ENCODE measurements around the gene MIPEP.

MIPEP gene

DNA sequence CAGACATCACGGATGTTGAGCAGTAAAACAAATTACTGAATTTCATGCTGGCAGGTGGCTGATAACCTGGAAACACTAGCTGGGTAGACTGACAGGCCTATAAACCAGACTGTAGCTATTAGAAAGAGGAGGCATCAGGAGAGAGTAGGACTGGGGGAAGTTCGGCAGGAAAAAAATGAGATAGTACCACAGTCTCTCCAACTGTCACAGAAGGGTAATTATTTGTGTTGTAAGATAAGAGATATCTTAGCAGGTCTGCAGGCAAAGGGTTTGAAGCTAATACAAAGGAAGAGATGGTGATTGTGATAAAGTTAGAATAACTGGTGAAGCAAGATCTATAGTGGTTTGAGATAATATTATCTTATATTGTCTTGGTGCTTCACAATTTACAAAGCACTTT, 41.7 kb downstream of the MIPEP start:
- Mint-ChIP-seq H3K9me3 (no peaks in the 10 kb centered on the region), H3K36me3 (peaks cover 9% of the 10 kb centered on the region), H3K27ac (no peak overlapping the region), H3K27me3 (no peaks in the 10 kb centered on the region), H3K4me1 (peaks cover 10% of the 10 kb centered on the region), H3K4me3 (no peak overlapping the region)

DNA sequence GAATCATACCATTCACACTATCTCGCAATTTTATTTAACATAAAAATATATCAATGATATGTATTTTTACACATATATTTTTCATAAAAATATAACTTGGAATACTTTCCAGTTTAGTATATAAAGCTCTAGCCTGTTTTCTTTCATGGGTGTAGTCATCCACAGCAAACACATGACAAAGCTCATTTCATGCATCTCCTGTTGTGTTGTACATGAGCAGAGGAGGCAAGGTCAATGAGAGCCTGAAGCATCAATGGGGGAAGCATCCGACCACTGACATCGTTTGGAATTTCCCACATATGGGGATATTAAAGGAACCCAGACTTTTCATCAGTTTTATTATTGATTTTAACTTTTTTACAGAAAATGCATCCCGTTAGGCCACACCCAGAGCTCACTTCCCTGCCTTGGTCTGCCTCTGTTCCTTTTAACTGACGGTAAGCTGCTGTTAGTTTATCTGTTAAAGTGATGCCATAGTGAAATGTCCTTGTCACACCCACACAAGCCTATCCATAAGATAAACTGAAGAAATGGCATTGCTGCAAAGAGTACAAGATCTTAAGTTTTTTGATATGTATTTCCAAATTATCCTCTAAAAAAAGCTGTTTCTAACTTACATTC, 44.0 kb downstream of the MIPEP start:
- H3K4me1 Mint-ChIP-seq: peaks cover 10% of the 10 kb centered on the region
- no peak overlapping the region for H3K27ac Mint-ChIP-seq
- no peaks in the 10 kb centered on the region for H3K27me3 Mint-ChIP-seq
- H3K36me3 Mint-ChIP-seq: peaks cover 12% of the 10 kb centered on the region
- no peak overlapping the region for H3K4me3 Mint-ChIP-seq
- no peaks in the 10 kb centered on the region for H3K9me3 Mint-ChIP-seq

DNA sequence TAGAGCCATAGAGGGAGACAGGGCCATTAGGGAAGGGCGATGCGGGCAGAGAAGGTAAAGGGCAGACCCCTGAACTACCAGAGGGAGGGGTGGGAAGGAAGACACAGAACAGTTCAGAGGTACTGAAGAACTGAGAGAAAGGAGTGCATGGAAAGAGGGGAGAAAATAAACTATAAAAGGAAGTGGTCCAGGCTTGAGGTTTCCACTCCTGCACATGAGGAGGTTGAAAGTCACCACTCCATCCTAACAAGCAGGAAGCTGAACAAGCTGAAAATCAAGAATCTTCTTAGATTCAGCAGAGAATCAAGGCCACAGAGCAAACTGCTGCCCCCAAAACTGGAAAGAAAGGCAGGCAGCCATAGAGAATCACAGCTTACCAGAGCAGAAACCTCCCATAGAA, 45.1 kb downstream of the MIPEP start:
- Mint-ChIP-seq H3K27ac (no peak overlapping the region), H3K4me3 (no peak overlapping the region)

DNA sequence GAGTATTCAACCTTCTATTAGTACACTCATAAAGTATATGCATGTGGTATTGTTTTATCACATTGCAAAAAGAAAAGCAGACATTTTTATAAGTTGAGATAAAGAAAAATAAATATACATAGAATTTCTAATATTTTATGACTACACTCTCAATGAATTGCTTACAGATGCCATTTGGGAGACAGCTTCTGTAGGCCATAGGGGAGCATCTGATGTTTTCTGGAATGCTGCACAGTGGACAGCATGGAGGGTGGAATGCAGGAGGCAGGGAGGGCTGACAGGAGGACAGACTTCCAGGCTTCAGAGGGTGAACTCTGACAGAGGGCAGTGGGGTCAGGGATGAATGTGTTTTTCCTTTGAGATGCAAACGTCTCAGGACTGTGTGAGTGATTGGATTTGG, 45.8 kb downstream of the MIPEP start:
- no peak overlapping the region for H3K4me3 Mint-ChIP-seq
- peaks cover 16% of the 10 kb centered on the region for H3K36me3 Mint-ChIP-seq
- H3K9me3 Mint-ChIP-seq: no peaks in the 10 kb centered on the region
- no peaks in the 10 kb centered on the region for H3K27me3 Mint-ChIP-seq
- H3K4me1 Mint-ChIP-seq: peaks cover 10% of the 10 kb centered on the region
- H3K27ac Mint-ChIP-seq: no peak overlapping the region

More for the DNA sequence above, 45.1 kb downstream of the MIPEP start:
- Mint-ChIP-seq H3K27me3 (no peaks in the 10 kb centered on the region), H3K36me3 (peaks cover 17% of the 10 kb centered on the region), H3K4me1 (peaks cover 10% of the 10 kb centered on the region), H3K9me3 (no peaks in the 10 kb centered on the region)

DNA sequence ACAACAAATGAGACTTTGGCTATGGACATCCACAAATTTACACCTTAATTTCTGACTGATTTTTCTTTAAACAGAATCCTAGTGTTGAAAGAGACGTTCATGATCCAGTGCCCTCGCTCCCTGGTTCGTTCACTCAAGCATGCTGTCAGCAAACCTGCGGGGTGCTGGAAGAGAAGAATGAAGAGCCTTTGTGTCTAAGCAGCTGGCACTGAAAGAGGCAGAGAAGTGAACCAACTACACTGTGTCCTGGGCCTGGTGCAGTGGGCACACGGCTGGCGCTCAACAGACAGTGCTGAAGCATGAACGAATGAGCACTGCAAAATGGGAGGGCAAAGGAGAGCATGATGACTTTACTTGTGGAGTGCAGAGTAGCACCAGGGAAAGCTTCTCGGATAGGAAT, 46.8 kb downstream of the MIPEP start:
- no peak overlapping the region for H3K27ac Mint-ChIP-seq
- no peak overlapping the region for H3K4me3 Mint-ChIP-seq
- no peaks in the 10 kb centered on the region for H3K27me3 Mint-ChIP-seq
- peaks cover 10% of the 10 kb centered on the region for H3K4me1 Mint-ChIP-seq
- peaks cover 18% of the 10 kb centered on the region for H3K36me3 Mint-ChIP-seq
- H3K9me3 Mint-ChIP-seq: no peaks in the 10 kb centered on the region

DNA sequence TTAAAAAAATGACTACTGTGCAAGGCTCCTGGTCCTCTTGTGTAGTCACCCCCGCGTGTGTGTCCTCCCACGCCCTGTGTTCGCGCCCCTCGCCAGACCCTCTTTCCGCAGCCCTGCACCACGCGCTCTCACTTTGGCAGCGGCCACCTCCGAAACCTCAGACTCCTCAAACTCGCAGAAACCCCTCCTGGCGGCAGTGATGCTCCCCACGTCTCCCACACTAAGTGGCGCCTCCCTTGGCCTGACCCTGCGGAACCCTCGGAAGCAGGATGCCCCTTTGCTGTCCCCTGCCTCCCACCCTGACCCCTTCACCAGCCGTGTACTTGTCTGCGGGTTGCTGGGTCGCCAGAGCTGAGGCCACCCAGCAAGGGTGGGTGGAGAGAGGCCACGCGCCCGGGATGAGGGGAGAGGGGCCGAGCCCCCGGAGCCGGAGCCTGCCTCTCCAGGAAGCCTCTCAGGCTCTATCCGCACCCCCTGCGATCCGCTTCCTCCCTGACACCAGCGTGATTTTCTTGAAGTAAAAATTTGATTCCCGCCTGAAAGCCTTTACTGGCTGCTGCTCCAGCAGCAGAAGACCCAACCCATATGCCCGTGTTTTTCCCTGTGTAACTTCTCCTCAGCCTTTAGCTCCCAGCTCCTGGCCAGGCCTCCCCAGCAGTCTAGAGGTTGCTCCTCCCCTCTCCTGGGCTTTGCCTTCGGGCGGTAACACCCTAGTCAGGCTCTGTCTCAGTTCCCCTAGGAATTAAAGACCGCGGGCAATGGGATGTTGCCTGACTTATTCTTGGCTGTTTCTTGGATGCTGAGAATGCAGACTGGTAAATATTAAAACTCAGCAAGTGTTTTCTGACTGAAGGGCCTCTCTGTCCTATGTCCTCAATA, 55.2 kb downstream of the MIPEP start:
- no peaks in the 10 kb centered on the region for H3K4me1 Mint-ChIP-seq
- peaks cover 19% of the 10 kb centered on the region for H3K36me3 Mint-ChIP-seq
- H3K4me3 Mint-ChIP-seq: no peak overlapping the region
- no peaks in the 10 kb centered on the region for H3K9me3 Mint-ChIP-seq
- no peak overlapping the region for H3K27ac Mint-ChIP-seq
- no peaks in the 10 kb centered on the region for H3K27me3 Mint-ChIP-seq

DNA sequence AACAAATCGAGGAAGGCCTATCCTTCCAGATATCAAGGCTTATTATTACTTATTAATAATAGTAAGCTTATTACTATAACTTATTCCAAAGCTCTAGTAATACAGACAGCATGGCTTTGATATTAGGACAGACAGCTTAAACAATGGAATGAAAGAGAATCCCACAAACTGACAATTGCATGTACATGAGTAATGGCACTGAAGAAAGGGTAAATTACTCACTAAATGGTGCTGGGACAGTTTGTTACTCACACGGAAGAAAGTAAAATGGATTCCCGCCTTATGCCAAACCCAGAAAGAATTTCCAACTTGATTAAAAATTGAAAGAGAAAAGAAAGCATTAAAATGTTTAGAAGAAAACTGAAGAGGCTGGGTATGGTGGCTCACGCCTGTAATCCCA, 60.3 kb downstream of the MIPEP start:
- no peak overlapping the region for H3K4me3 Mint-ChIP-seq

DNA sequence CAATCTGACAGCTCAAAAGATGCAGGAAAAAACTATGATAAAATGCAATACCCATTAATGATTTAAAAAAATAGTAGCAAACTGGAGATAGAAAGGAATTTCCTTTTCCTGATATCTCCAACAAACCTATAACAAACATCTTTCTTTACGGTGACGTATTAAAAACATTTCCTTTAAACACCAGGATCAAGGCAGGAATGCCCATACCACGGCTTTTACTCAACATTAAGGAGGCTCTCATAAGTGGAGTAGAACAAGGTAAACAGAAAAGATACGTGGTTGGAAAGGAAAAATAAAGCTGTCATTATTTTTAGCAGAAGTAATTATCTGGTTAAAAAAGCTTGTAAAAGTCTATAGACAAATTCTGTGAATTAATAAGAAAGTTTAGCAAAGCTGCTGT, 61.1 kb downstream of the MIPEP start:
- Mint-ChIP-seq H3K4me1 (no peaks in the 10 kb centered on the region), H3K9me3 (no peaks in the 10 kb centered on the region), H3K4me3 (no peak overlapping the region), H3K36me3 (peaks cover 32% of the 10 kb centered on the region), H3K27me3 (no peaks in the 10 kb centered on the region), H3K27ac (no peak overlapping the region)

More for the DNA sequence above, 60.3 kb downstream of the MIPEP start:
- Mint-ChIP-seq H3K27ac (no peak overlapping the region), H3K36me3 (peaks cover 30% of the 10 kb centered on the region), H3K9me3 (no peaks in the 10 kb centered on the region), H3K27me3 (no peaks in the 10 kb centered on the region), H3K4me1 (no peaks in the 10 kb centered on the region)

DNA sequence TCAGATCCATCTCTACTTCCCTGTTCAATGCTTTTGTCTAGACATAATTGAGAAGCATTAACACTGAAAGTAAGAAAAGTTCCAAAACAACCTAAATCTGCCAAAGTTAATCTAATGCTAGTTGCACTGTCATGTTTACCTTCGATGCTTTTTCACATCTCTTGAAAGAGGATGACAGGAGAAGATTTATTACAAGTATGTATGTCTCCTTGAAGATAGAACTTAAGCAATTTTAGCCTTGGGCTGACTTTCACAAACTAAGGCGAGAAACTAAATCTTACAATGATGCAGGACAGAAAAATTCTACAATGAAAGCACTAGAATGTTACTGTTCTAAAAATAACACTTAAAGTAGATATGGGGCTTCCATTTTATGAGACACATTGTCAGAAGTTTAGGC, 64.0 kb downstream of the MIPEP start:
- H3K36me3 Mint-ChIP-seq: peaks cover 34% of the 10 kb centered on the region
- no peaks in the 10 kb centered on the region for H3K4me1 Mint-ChIP-seq
- H3K27ac Mint-ChIP-seq: no peak overlapping the region
- H3K27me3 Mint-ChIP-seq: no peaks in the 10 kb centered on the region
- no peaks in the 10 kb centered on the region for H3K9me3 Mint-ChIP-seq
- H3K4me3 Mint-ChIP-seq: no peak overlapping the region

DNA sequence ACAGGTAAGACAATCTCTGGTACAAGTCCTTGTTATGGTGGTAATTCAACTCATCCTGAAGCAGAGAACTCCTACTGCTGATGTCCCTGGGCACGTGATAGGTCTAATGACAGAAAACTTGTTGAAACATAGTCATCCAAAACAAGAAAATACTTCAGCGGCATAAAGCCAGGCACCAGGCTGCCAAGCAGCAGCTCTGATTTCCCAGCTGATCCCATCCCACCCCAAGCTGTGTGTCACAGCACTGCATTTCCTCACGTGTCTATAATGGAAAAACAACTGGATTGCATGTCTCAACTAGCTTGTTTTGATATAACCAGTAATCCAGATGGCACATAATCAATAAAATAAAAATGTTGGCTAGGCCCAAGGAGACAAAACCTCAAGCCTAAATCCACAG, 64.8 kb downstream of the MIPEP start:
- Mint-ChIP-seq H3K36me3 (peaks cover 34% of the 10 kb centered on the region), H3K27me3 (no peaks in the 10 kb centered on the region), H3K27ac (no peak overlapping the region), H3K9me3 (no peaks in the 10 kb centered on the region), H3K4me1 (no peaks in the 10 kb centered on the region), H3K4me3 (no peak overlapping the region)

DNA sequence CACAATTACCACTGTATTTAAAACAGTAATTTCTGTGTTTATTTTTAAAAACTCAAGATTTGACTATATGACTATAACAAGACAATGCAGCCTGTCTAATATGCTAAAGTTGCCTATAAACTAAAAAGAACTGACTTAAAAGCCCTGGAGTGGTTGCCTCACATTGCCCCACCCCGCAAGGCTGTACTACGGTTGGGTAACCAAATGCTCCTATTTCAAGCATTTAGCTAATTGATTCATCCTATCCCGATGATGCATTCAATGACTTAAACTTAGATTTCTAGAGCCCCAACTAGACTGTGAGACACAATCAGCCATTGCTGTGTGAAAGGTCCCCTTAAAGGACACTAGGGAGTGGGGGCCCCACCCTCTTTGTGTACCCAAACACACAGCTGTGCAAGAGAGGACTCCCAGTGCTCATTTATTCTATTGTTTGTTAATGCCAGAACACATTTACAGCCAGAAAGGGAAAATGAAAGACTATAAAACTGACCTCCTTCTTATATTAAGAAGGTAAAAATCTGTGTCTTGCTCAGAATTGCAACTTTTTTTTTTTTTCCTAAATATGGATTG, 66.9 kb downstream of the MIPEP start:
- Mint-ChIP-seq H3K4me1 (no peaks in the 10 kb centered on the region), H3K27me3 (no peaks in the 10 kb centered on the region), H3K27ac (no peak overlapping the region), H3K9me3 (no peaks in the 10 kb centered on the region), H3K4me3 (no peak overlapping the region), H3K36me3 (peaks cover 31% of the 10 kb centered on the region)

DNA sequence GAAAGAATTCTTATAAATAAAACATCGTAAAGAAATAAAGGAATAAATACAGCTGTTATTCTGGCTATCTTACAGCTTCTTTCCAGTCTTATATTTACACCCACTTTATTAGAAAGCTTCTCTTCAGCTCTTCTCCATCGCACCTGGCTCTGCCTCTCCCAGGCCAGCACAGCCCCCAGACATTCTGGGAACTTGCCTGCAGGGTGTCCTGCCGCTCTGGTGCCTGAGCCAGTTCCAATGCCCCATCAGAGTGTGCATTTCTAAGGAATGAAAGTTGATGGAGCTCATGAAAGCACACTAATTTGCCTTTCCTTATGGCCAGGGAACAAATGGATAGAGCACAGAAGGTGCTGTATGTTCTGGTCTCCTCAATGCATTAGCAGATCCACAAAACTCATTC, 68.7 kb downstream of the MIPEP start:
- peaks cover 20% of the 10 kb centered on the region for H3K36me3 Mint-ChIP-seq
- H3K9me3 Mint-ChIP-seq: no peaks in the 10 kb centered on the region
- H3K4me3 Mint-ChIP-seq: no peak overlapping the region
- H3K27me3 Mint-ChIP-seq: no peaks in the 10 kb centered on the region
- H3K4me1 Mint-ChIP-seq: no peaks in the 10 kb centered on the region
- no peak overlapping the region for H3K27ac Mint-ChIP-seq

DNA sequence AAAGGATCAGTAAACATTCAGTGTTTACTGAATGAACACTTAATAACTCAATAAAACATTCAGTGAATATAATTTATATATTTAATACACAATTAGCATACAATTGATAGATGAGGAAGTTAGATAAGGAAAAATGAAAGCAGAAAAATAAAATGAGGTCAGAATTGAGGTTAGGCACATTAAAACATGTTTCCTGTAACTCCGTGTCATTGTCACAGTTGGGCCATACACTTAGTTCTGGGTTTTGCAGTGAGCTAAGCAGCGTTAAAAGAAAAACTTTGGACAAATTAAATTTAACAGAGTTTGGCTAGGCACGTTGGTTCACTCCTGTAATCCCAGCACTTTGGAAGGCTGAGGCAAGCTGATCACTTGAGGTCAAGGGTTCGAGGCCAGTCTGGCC, 71.4 kb downstream of the MIPEP start:
- Mint-ChIP-seq H3K36me3 (peaks cover 5% of the 10 kb centered on the region), H3K4me3 (no peak overlapping the region), H3K4me1 (no peaks in the 10 kb centered on the region), H3K27me3 (no peaks in the 10 kb centered on the region), H3K9me3 (no peaks in the 10 kb centered on the region), H3K27ac (no peak overlapping the region)

DNA sequence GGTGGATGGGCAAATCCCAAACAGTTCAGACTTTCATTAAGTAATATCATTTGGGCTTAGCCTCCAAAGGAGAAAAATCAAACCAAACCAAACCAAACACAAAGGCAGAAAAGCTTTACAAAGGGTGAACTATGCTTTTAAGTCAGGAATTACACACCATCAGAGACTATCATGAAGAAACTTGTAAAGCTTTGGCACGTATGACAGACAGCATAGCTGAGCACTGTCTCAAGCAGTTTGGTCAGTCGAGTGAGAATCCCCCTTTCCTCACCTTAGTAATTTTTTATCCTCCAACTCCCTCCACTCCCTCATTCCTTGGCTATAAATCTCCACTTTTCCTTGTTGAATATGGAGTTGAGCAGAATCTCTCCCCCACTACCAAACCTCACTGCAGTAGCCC, 72.1 kb downstream of the MIPEP start:
- Mint-ChIP-seq H3K27ac (no peak overlapping the region), H3K27me3 (no peaks in the 10 kb centered on the region), H3K9me3 (no peaks in the 10 kb centered on the region), H3K4me1 (no peaks in the 10 kb centered on the region), H3K36me3 (peaks cover 5% of the 10 kb centered on the region), H3K4me3 (no peak overlapping the region)

DNA sequence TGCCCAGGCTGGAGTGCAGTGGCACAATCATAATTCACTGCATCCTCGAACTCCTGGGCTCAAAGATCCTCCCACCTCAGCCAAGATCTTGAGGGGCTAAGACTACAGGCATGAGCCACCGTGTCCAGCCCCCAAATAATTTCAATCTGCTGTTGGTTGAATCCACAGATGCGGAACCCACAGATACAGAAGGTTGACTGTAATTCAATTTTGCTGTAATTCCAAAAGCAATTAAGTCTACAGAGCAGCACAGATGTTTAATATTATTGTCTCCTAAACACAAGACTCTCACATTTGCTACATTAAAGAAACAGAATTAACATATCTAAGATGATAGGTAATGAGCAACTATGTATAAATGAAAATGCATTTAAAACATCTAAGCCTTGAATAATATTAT, 75.6 kb downstream of the MIPEP start:
- Mint-ChIP-seq H3K4me3 (no peak overlapping the region), H3K27ac (no peak overlapping the region), H3K36me3 (peaks cover 8% of the 10 kb centered on the region), H3K9me3 (no peaks in the 10 kb centered on the region), H3K4me1 (no peaks in the 10 kb centered on the region), H3K27me3 (no peaks in the 10 kb centered on the region)

DNA sequence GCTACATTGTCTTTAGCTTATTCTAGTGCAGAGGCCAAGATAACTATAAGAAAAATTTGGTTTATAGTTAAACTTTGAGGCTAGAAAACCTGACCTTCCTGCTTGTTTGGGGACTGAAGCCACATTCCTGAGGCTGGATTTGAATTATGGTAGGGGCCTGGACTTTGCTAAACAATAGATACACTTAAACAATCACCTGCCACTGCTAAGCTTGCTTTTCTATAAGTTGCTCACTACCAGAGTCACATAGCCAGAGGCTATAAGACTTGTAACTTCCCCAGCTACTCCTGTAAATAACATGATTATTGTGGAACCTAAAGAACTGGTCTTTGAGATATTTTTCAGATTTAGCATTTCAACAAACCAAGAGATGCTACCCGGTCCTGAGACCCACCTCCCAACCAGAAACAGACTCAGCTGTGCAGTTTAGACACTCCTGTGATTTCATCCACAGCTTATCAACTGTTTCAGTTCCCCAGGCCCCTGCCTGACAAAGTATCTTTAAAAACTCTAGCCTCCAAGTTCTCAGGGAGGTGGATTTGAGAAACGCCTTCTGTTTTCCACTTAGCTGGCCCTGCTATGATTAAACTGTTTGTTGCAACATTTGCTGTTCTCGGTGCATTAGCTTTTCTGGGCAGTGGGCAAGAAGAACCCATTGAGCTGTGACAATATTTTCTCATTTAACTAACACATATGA, 77.7 kb downstream of the MIPEP start:
- H3K27me3 Mint-ChIP-seq: no peaks in the 10 kb centered on the region
- H3K4me3 Mint-ChIP-seq: no peak overlapping the region
- H3K36me3 Mint-ChIP-seq: peaks cover 15% of the 10 kb centered on the region
- no peaks in the 10 kb centered on the region for H3K4me1 Mint-ChIP-seq
- no peak overlapping the region for H3K27ac Mint-ChIP-seq
- H3K9me3 Mint-ChIP-seq: no peaks in the 10 kb centered on the region

Measured in activated naive CD4-positive, alpha-beta T cell treated with anti-CD3 and anti-CD28 coated beads, Interleukin-2, amount 50 U/mL, for 24 hours (primary cell).